Measurements from ENCODE around the gene C7orf33. TPM values are rescaled to one million over a fixed set of nuclear protein-coding genes. Genes with fewer than 3 reads are reported as not detected.

The C7orf33 gene
- polyA plus RNA-seq, 3 donors = 0.05 TPM; not detected in 2

- Histone ChIP-seq H3K9ac (ENCODE audit: insufficient read depth, low read length, poor library complexity, severe bottlenecking) (no peak overlapping the region), H2AFZ (ENCODE audit: insufficient read depth, low read depth, low read length, poor library complexity, severe bottlenecking) (no peak overlapping the region), H3K36me3 (replicated peaks in 1 of 2; ENCODE audit: control insufficient read depth in 1 of 2, insufficient read depth in 2 of 2, low read length in 2 of 2) (no peaks in the 10 kb centered on the region), H3K27me3 (ENCODE audit: control insufficient read depth in 2 of 2, insufficient read depth in 2 of 2, low read length in 2 of 2) (no peaks in the 10 kb centered on the region), H3K4me3 (replicated peaks in 1 of 3; ENCODE audit: low read depth in 2 of 3, low read length in 3 of 3) (no peak overlapping the region), H3K4me2 (replicated peaks; ENCODE audit: extremely low read depth, low read length, poor library complexity, severe bottlenecking) (no peak overlapping the region), H3K79me2 (ENCODE audit: insufficient read depth, low read length) (no peaks in the 10 kb centered on the region), H3K4me1 (ENCODE audit: control insufficient read depth in 1 of 2, insufficient read depth in 2 of 2, low read length in 2 of 2) (no peaks in the 10 kb centered on the region), H3K27ac (ENCODE audit: low read depth in 1 of 2, low read length in 2 of 2) (no peak overlapping the region), H4K20me1 (ENCODE audit: insufficient read depth, low read length) (no peaks in the 10 kb centered on the region), H3K9me3 (replicated peaks in 1 of 2; ENCODE audit: control insufficient read depth in 1 of 2, insufficient read depth in 1 of 2, low read length in 2 of 2) (no peaks in the 10 kb centered on the region)
- Mint-ChIP-seq H3K4me1 (peaks cover 3% of the 10 kb centered on the region), H3K27me3 (ENCODE audit: low read depth in 3 of 3) (peaks cover 3 to 6% (median 3%) of the 10 kb centered on the region in 3 donors), H3K27ac (no peak overlapping the region), H3K9me3 (peaks cover 0 to 7% (median 2%) of the 10 kb centered on the region in 7 donors), H3K4me3 (no peak overlapping the region), H3K36me3 (no peaks in the 10 kb centered on the region)
- TF ChIP-seq, protein P1, sequence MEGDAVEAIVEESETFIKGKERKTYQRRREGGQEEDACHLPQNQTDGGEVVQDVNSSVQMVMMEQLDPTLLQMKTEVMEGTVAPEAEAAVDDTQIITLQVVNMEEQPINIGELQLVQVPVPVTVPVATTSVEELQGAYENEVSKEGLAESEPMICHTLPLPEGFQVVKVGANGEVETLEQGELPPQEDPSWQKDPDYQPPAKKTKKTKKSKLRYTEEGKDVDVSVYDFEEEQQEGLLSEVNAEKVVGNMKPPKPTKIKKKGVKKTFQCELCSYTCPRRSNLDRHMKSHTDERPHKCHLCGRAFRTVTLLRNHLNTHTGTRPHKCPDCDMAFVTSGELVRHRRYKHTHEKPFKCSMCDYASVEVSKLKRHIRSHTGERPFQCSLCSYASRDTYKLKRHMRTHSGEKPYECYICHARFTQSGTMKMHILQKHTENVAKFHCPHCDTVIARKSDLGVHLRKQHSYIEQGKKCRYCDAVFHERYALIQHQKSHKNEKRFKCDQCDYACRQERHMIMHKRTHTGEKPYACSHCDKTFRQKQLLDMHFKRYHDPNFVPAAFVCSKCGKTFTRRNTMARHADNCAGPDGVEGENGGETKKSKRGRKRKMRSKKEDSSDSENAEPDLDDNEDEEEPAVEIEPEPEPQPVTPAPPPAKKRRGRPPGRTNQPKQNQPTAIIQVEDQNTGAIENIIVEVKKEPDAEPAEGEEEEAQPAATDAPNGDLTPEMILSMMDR (IDR thresholded peaks at IDR 0.05) = no peak
- intact Hi-C loops (cut with micrococcal nuclease) = no loop called here
- 94% methylated on average over 3 of the region's 5 CpGs for WGBS (ENCODE audit: insufficient coverage)
- DNase-seq = no peak
Observed at GRCh38 chr7:148547951-148548350, 42.6 kb upstream of the C7orf33 start.

GRCh38 chr7:148553979-148554378, 36.6 kb upstream of the C7orf33 start:
- no peaks in the 10 kb centered on the region for H4K20me1 ChIP-seq (ENCODE audit: insufficient read depth, low read length)
- no peak overlapping the region for H3K9ac ChIP-seq (ENCODE audit: insufficient read depth, low read length, poor library complexity, severe bottlenecking)
- no peaks in the 10 kb centered on the region for H3K27me3 ChIP-seq (ENCODE audit: control insufficient read depth in 2 of 2, insufficient read depth in 2 of 2, low read length in 2 of 2)
- peaks cover 0 to 3% (median 0%) of the 10 kb centered on the region in 3 donors for H3K27me3 Mint-ChIP-seq (ENCODE audit: low read depth in 3 of 3)
- TF ChIP-seq, protein P1 (IDR thresholded peaks at IDR 0.05) = no peak
- H3K4me2 ChIP-seq (replicated peaks; ENCODE audit: extremely low read depth, low read length, poor library complexity, severe bottlenecking) = no peak overlapping the region
- H3K27ac ChIP-seq (ENCODE audit: low read depth in 1 of 2, low read length in 2 of 2) = no peak overlapping the region
- no peaks in the 10 kb centered on the region for H3K4me1 Mint-ChIP-seq
- no peaks in the 10 kb centered on the region for H3K9me3 ChIP-seq (replicated peaks in 1 of 2; ENCODE audit: control insufficient read depth in 1 of 2, insufficient read depth in 1 of 2, low read length in 2 of 2)
- H2AFZ ChIP-seq (ENCODE audit: insufficient read depth, low read depth, low read length, poor library complexity, severe bottlenecking) = no peak overlapping the region
- peaks cover 0 to 6% (median 1%) of the 10 kb centered on the region in 7 donors for H3K9me3 Mint-ChIP-seq
- no peaks in the 10 kb centered on the region for H3K36me3 ChIP-seq (replicated peaks in 1 of 2; ENCODE audit: control insufficient read depth in 1 of 2, insufficient read depth in 2 of 2, low read length in 2 of 2)
- no peaks in the 10 kb centered on the region for H3K4me1 ChIP-seq (ENCODE audit: control insufficient read depth in 1 of 2, insufficient read depth in 2 of 2, low read length in 2 of 2)
- no CpG with 5 or more reads among the region's 3 CpGs for WGBS (ENCODE audit: insufficient coverage)
- no peak overlapping the region for H3K27ac Mint-ChIP-seq
- H3K79me2 ChIP-seq (ENCODE audit: insufficient read depth, low read length) = no peaks in the 10 kb centered on the region
- DNase-seq = no peak
- no peak overlapping the region for H3K4me3 ChIP-seq (replicated peaks in 1 of 3; ENCODE audit: low read depth in 2 of 3, low read length in 3 of 3)
- intact Hi-C loops (cut with micrococcal nuclease) = no loop called here
- H3K4me3 Mint-ChIP-seq = no peak overlapping the region
- no peaks in the 10 kb centered on the region for H3K36me3 Mint-ChIP-seq

All from CD14-positive monocyte (primary cell).